ENCODE results near the gene GPD2. TPM values are rescaled to one million over a fixed set of nuclear protein-coding genes. Genes with fewer than 3 reads are reported as not detected.

Gene GPD2
- polyA plus RNA-seq, 1 donor from 2014 or later: 3.5 TPM

- Histone ChIP-seq H3K9me3 (ENCODE audit: low read length) (no peaks in the 10 kb centered on the region), H3K36me3 (ENCODE audit: insufficient read depth, low read length) (no peaks in the 10 kb centered on the region), H3K4me2 (ENCODE audit: low read length) (no peak overlapping the region), H3K4me3 (ENCODE audit: low read length) (no peak overlapping the region), H3K79me2 (replicated peaks; ENCODE audit: insufficient read depth, low read length) (no peaks in the 10 kb centered on the region), H3K27me3 (ENCODE audit: insufficient read depth, low read depth, low read length) (no peaks in the 10 kb centered on the region), H3K27ac (ENCODE audit: low read length) (no peak overlapping the region), H3F3A (ENCODE audit: insufficient read depth, low read length, poor library complexity, severe bottlenecking) (no peaks in the 10 kb centered on the region), H3K9ac (ENCODE audit: low read length) (no peak overlapping the region), H4K20me1 (ENCODE audit: insufficient read depth) (no peaks in the 10 kb centered on the region), H2AFZ (ENCODE audit: low read depth, low read length) (no peak overlapping the region), H3K9me2 (ENCODE audit: insufficient read depth, low read length) (no peaks in the 10 kb centered on the region)
- TF ChIP-seq EZH2 (IDR thresholded peaks at IDR 0.05; ENCODE audit: borderline replicate concordance, insufficient read depth, low read length, poor library complexity, severe bottlenecking): no peak
- TF ChIP-seq SMC3 (conservative IDR thresholded peaks at IDR 0.05; ENCODE audit: poor library complexity): no peak
- TF ChIP-seq POLR2AphosphoS5 (IDR thresholded peaks at IDR 0.05): no peak
- TF ChIP-seq MXI1 (conservative IDR thresholded peaks at IDR 0.05; ENCODE audit: poor library complexity, severe bottlenecking): no peak
- TF ChIP-seq CTCF (IDR thresholded peaks at IDR 0.05; ENCODE audit: poor library complexity, severe bottlenecking): no peak
- no peak for TF ChIP-seq TAF1 (IDR thresholded peaks at IDR 0.05; ENCODE audit: low read depth)
- no peak for TF ChIP-seq RAD21 (conservative IDR thresholded peaks at IDR 0.05)
- no peak for TF ChIP-seq EP300 (conservative IDR thresholded peaks at IDR 0.05; ENCODE audit: poor library complexity, severe bottlenecking)
- TF ChIP-seq REST (IDR thresholded peaks at IDR 0.05; ENCODE audit: borderline replicate concordance): no peak
Measured at GRCh38 chr2:156505696-156506095, 69.5 kb downstream of the GPD2 start.

GRCh38 chr2:156511122-156511521 is 74.9 kb downstream of the GPD2 start:
- Histone ChIP-seq H3K79me2 (replicated peaks; ENCODE audit: insufficient read depth, low read length) (no peaks in the 10 kb centered on the region), H3K9ac (ENCODE audit: low read length) (no peak overlapping the region), H4K20me1 (ENCODE audit: insufficient read depth) (no peaks in the 10 kb centered on the region), H3K4me3 (ENCODE audit: low read length) (no peak overlapping the region), H3K36me3 (ENCODE audit: insufficient read depth, low read length) (no peaks in the 10 kb centered on the region), H3K9me3 (ENCODE audit: low read length) (no peaks in the 10 kb centered on the region), H3K9me2 (ENCODE audit: insufficient read depth, low read length) (no peaks in the 10 kb centered on the region), H3K27me3 (ENCODE audit: insufficient read depth, low read depth, low read length) (no peaks in the 10 kb centered on the region), H3K4me2 (ENCODE audit: low read length) (no peak overlapping the region), H3F3A (ENCODE audit: insufficient read depth, low read length, poor library complexity, severe bottlenecking) (no peaks in the 10 kb centered on the region), H3K27ac (ENCODE audit: low read length) (no peak overlapping the region), H2AFZ (ENCODE audit: low read depth, low read length) (no peak overlapping the region)
- TF ChIP-seq EP300 (conservative IDR thresholded peaks at IDR 0.05; ENCODE audit: poor library complexity, severe bottlenecking) (no peak), SMC3 (conservative IDR thresholded peaks at IDR 0.05; ENCODE audit: poor library complexity) (no peak), CTCF (IDR thresholded peaks at IDR 0.05; ENCODE audit: poor library complexity, severe bottlenecking) (no peak), REST (IDR thresholded peaks at IDR 0.05; ENCODE audit: borderline replicate concordance) (no peak), RAD21 (conservative IDR thresholded peaks at IDR 0.05) (no peak), EZH2 (IDR thresholded peaks at IDR 0.05; ENCODE audit: borderline replicate concordance, insufficient read depth, low read length, poor library complexity, severe bottlenecking) (no peak), POLR2AphosphoS5 (IDR thresholded peaks at IDR 0.05) (no peak)
